Mesodermal cell (in vitro differentiated cells): ENCODE measurements around the gene DMRT1.
"Not testable (repeated sequence)": the region's sequence is repeated elsewhere in the genome, so short reads cannot be mapped to it uniquely, and the experiment has no call there.

Experiments
- H3K27ac ChIP-seq: 2 replicates; pipeline ENCODE4 v1.7.0; 2013; ENCODE audit warnings: mild to moderate bottlenecking, low read depth, low read length, moderate library complexity; ENCODE audit not compliant: severe bottlenecking
- H3K36me3 ChIP-seq: 2 replicates; pipeline ENCODE4 v1.7.1; 2013; ENCODE audit warnings: mild to moderate bottlenecking, low read length, moderate library complexity; ENCODE audit not compliant: control insufficient read depth, insufficient read depth
- H3K4me1 ChIP-seq: one replicate; pipeline ENCODE4 v1.7.1; 2013; ENCODE audit warnings: mild to moderate bottlenecking, low read length; ENCODE audit not compliant: insufficient read depth, control insufficient read depth, poor library complexity, severe bottlenecking
- H3K4me3 ChIP-seq: 2 replicates; pipeline ENCODE4 v1.7.0; 2013; ENCODE audit warnings: low read length, control low read depth, mild to moderate bottlenecking; ENCODE audit not compliant: insufficient read depth, poor library complexity, severe bottlenecking; ENCODE audit errors: extremely low read depth
- H3K9me3 ChIP-seq: 2 replicates; pipeline ENCODE4 v1.7.1; 2013; ENCODE audit warnings: mild to moderate bottlenecking, low read length, moderate library complexity; ENCODE audit not compliant: control insufficient read depth
- WGBS, 2 experiments: methylation state at CpG; one replicate each; pipeline ENCODE4 v1.1.5; 2013; ENCODE audit warnings: missing lambda C conversion rate in 2 of 2; ENCODE audit not compliant: insufficient coverage in 2 of 2; 5-methylcytosine and 5-hydroxymethylcytosine counted together

The DMRT1 gene

DNA sequence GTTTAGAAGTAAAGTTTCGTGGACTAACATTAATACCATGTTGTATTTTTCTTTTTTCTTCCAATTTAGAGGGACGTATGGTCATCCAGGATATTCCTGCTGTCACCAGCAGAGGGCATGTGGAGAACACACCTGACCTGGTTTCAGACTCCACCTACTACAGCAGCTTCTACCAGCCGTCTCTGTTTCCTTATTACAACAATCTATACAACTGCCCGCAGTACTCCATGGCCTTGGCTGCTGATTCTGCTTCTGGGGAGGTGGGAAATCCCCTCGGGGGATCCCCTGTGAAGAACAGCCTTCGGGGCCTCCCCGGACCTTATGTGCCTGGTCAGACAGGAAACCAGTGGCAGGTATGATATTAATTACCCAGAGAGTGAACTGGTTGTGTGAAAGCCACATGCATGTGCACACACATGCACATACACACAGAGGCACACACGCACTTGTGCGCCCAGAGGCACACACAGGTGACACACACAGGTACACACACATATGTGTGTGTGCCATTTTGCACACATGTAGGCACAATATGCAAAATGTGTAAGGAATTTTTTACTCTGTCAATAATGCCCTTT, 52.4 kb downstream of the DMRT1 start:
- H3K36me3 ChIP-seq, result no peaks in the 10 kb centered on the region
- 0 to 80% methylated on average over 1 to 2 of the region's 9 CpGs for WGBS, 2 experiments
- no peaks in the 10 kb centered on the region for H3K4me1 ChIP-seq
- H3K9me3 ChIP-seq, result no peaks in the 10 kb centered on the region
- H3K27ac ChIP-seq, result no peak overlapping the region
- H3K4me3 ChIP-seq, result no peak overlapping the region

DNA sequence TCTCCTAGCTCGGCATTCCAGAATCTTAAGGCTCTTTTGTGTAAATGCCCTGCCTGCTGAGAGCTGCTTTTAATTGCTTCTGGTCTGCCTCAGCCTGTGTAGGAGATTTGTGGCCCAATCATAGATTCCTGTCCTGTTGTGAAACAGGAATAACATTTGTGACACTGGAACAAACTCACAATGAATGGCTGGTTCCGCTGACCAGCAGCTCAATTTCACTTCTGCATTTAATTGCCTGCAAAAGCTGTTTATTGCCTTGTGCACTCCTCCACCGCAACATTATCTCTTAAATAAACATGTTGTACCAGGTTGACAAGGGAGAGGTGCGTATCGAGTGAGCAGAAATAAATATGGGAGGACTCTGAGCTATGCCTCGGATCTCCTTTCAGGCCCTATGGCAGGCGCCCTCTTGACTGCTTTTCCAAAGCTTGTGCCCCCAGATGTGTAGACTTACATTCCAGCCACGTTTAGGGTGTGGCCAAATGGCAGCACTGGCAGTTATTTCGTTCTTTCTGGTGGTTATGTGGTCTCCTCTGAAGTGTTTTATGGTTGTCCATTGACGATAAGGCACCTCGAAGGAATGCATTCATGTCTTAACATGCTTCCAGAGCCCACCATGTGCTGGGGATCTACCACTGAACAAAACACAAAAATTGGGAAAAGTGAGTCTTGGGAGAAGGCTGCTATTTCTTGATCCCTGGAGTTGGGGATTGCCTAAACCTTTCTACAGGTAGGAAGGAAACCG, 58.1 kb downstream of the DMRT1 start:
- WGBS, 2 experiments, result 65 to 68% methylated on average over 7 to 8 of the region's 12 CpGs
- H3K4me1 ChIP-seq, result peaks cover 7% of the 10 kb centered on the region
- H3K36me3 ChIP-seq, result no peaks in the 10 kb centered on the region
- no peak overlapping the region for H3K4me3 ChIP-seq
- peak overlapping the region; percentile 16 for H3K27ac ChIP-seq
- no peaks in the 10 kb centered on the region for H3K9me3 ChIP-seq

DNA sequence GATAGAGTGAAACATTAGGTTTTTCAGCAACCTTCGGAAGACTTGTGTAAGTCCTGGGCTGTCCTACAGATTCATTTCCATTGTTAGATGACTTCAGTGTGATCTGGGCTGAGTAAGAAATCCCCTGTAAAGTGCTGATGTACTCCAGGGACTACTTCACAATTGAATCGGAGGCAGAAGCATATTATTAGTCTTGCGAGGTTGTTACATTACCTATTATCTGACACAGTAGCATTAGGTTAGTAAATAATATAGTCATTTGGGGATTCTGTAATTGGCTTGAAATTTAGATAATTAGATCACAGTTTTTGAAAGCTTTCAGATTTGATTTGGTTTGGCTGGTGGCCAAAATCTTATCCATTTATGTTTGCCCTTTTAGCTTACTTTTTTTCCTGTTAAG, 62.4 kb downstream of the DMRT1 start:
- no peaks in the 10 kb centered on the region for H3K36me3 ChIP-seq
- peaks cover 7% of the 10 kb centered on the region for H3K4me1 ChIP-seq
- H3K27ac ChIP-seq, result no peak overlapping the region
- no peak overlapping the region for H3K4me3 ChIP-seq
- no peaks in the 10 kb centered on the region for H3K9me3 ChIP-seq
- WGBS, 2 experiments, result 78 to 89% methylated on average over 1 of the region's 3 CpGs

DNA sequence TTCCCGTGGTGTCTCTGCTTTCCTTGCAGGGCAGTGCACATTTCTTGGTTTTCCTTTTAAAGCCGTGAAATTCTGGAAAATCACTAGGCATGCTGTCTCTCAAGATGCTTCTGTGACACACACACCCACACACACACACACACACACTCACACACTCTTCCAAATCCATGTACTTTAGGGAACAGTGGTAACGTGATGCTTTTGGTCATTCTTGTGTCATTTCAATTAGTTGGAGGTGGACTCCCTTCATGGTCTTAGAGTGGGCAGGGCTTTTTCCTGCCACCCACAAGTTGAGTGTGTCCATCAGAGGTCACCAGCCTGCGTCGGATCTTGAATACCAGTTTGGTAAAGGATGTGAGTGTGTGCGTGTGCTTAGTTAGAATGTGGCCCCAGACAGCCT, 64.4 kb downstream of the DMRT1 start:
- Histone ChIP-seq H3K27ac (no peak overlapping the region), H3K36me3 (no peaks in the 10 kb centered on the region), H3K4me1 (no peaks in the 10 kb centered on the region), H3K4me3 (no peak overlapping the region), H3K9me3 (no peaks in the 10 kb centered on the region)
- 60 to 63% methylated on average over 2 to 4 of the region's 6 CpGs for WGBS, 2 experiments

DNA sequence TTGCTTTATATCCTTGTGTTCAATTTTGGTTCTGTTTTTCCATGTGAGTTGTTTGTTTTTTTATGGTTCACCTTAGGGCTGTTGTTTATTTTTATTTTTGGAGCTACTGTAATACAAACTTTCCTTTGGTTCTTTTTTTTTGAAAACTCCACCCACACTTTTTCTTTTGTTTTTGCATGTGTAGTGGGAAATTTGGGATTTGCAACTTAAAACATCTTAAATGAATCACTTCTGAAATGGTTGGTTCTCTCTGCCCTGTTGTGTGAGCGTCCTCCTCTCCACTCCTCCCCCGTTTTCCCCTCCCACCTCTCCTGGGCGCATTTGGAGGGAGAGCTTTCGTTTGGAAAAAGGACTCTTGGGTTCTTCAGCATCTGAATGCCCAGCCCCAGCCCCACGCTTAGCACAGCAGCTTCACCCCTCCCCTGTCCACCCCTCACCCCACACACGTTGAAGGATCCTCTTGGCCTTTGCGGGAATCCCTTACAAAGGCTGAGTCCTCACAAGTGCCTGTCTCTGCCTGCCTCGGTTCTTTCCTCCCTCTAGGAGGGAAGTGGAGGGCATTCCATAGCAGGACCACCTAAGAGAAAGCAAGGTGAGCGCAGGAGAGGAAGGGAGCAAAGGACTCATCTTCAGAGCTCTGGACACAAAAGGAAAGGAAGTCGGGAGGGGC, 67.2 kb downstream of the DMRT1 start:
- 15 to 17% methylated on average over 3 to 4 of the region's 10 CpGs for WGBS, 2 experiments
- no peak overlapping the region for H3K27ac ChIP-seq
- H3K36me3 ChIP-seq, result no peaks in the 10 kb centered on the region
- no peak overlapping the region for H3K4me3 ChIP-seq
- H3K4me1 ChIP-seq, result no peaks in the 10 kb centered on the region
- no peaks in the 10 kb centered on the region for H3K9me3 ChIP-seq

DNA sequence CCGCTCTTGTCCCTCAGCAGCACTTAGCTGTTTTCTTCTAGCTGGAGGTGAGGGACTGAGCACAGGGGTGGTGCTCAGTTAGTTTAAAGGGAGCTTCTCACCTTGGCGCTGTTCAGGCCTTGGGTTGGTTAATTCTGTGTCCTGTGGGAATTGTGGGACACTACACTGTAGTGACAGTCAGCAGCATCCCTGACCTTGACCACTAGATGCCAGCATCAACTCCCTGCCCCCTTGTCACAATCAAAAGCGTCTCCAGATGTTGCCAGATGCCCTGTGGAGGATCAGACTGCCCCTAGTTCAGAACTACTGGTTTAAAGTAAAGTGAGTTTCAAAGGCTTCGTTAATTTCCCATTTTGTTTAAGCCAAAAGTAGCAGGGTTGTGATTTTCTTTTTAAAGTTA, 69.5 kb downstream of the DMRT1 start:
- 79 to 80% methylated on average over 4 of the region's 4 CpGs for WGBS, 2 experiments
- Histone ChIP-seq H3K4me3 (no peak overlapping the region), H3K9me3 (no peaks in the 10 kb centered on the region)

DNA sequence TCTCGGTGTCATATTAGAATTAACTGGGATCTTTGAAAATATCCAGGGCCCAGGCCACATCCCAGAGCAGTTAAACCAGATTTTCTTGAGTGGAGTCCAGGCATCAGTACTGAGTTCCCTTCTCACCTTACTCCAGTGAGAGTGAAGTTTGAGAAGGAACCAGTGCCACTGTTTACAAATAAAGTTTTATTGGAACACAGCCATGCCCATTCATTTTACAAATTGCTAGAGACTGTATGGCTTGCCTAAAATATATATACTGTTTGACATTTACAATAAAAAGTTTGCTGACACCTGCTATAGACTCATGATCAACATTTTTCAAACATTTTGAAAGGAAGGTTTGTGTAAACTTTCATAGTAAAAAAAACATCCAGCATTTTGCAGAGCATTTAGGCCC, 71.3 kb downstream of the DMRT1 start:
- Histone ChIP-seq H3K4me1 (no peaks in the 10 kb centered on the region), H3K4me3 (no peak overlapping the region), H3K9me3 (no peaks in the 10 kb centered on the region), H3K36me3 (no peaks in the 10 kb centered on the region), H3K27ac (no peak overlapping the region)
- 60% methylated on average over 1 of the region's 1 CpG; no CpG with 5 or more reads in 1 of the 2 experiments for WGBS, 2 experiments

More for the DNA sequence above, 69.5 kb downstream of the DMRT1 start:
- Histone ChIP-seq H3K36me3 (no peaks in the 10 kb centered on the region), H3K27ac (no peak overlapping the region), H3K4me1 (no peaks in the 10 kb centered on the region)

DNA sequence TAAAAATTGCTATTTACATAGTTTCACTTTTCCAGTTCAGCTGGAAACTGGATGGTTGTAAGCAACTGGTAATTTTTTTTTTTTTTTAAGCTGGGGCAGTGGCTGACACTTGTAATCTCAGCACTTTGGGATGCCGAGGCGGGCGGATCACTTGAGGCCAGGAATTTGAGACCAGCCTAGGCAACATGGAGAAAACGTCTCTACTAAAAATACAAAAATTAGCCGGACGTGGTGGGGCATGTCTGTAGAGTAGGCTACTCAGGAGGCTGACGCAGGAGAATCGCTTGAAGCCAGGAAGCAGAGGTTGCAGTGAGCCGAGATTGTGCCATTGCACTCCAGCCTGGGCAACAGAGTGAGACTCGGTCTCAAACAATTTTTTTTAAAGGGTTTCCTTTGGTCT, 72.0 kb downstream of the DMRT1 start:
- not testable (repeated sequence) for H3K27ac ChIP-seq, H3K4me3 ChIP-seq, H3K9me3 ChIP-seq, H3K4me1 ChIP-seq, H3K36me3 ChIP-seq
- WGBS, 2 experiments, result 85 to 87% methylated on average over 5 to 8 of the region's 10 CpGs

DNA sequence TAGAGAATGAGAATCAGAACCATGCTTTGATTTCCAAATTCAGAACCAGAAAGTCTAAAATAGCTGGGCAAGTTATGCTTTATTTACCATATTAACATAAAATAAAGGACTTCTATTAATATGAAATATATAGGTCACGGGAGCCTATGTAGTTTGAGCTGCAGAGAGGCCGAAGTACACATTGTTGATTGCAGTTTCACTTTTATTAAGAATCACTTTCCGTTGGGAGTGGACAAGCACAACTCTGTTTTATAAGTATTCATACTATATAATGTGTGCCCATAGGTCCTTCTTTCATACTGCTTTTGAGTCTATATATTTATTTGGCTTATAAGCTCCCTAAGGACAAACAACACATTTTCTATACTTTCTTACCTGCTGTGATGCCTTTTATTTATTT, 76.2 kb downstream of the DMRT1 start:
- H3K9me3 ChIP-seq, result no peaks in the 10 kb centered on the region
- H3K4me3 ChIP-seq, result no peak overlapping the region
- no peaks in the 10 kb centered on the region for H3K4me1 ChIP-seq
- no CpG with 5 or more reads among the region's 3 CpGs for WGBS, 2 experiments
- H3K27ac ChIP-seq, result no peak overlapping the region
- no peaks in the 10 kb centered on the region for H3K36me3 ChIP-seq

DNA sequence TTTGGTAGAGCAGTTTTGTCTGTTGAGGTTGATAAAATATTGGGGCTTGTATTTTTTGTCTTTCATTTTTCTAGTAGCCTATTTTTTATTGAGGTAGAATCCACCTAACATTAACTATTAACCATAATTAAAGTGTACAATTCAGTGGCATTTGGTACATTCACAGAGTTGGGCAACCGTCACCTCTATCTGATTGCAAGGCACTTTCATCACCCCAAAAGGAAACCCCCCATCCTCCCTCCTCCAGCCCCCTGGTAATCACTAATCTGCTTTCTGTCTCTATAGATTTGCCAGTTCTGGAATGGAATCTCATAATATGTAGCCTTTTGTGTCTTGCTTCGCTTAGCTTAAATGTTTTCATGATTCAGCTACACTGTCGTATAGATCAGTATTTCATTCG, 79.4 kb downstream of the DMRT1 start:
- H3K9me3 ChIP-seq, result no peaks in the 10 kb centered on the region
- no peaks in the 10 kb centered on the region for H3K36me3 ChIP-seq
- H3K4me1 ChIP-seq, result no peaks in the 10 kb centered on the region
- 83 to 100% methylated on average over 1 of the region's 4 CpGs for WGBS, 2 experiments
- H3K4me3 ChIP-seq, result no peak overlapping the region
- H3K27ac ChIP-seq, result no peak overlapping the region

DNA sequence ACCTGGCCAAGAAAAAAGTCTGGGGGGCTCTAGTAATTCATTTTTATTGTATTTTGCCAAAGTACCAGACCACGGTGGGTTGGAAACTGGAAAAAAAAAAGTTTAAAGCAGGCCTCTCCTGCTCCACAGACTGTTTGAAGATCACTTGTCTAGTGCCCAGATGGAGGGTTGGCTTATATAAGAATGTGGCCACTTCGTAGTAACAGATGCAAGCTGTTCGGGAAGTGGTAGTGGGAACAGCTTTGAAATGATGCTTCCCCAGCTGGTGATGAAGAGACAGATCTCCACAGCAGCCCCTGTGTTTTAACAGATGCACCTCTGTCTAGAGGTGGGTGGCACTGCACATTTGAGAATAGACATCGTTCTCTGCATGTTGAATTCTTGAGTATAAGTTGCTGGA, 80.7 kb downstream of the DMRT1 start:
- Histone ChIP-seq H3K4me3 (no peak overlapping the region), H3K4me1 (no peaks in the 10 kb centered on the region), H3K27ac (no peak overlapping the region), H3K9me3 (no peaks in the 10 kb centered on the region), H3K36me3 (no peaks in the 10 kb centered on the region)
- WGBS, 2 experiments, result 90 to 100% methylated on average over 3 to 4 of the region's 4 CpGs
